ENCODE data around the gene HOXA1. TPM values are rescaled to one million over a fixed set of nuclear protein-coding genes. Genes with fewer than 3 reads are reported as not detected.

Gene HOXA1
- total RNA-seq, 2 experiments from 2014 or later: 0.12 to 0.14 TPM

Other genes with a start within 250 kb of the HOXA1 start
- gene SKAP2, start 231.4 kb downstream of the HOXA1 start, total RNA-seq: 10 to 100 TPM in 1 of 2 experiments, 1 to 10 TPM in 1; 7.8 to 10.4 TPM
- not detected for gene HOXA2, start 6.7 kb upstream of the HOXA1 start, total RNA-seq
- gene HOXA4, start 34.8 kb upstream of the HOXA1 start, total RNA-seq: under 1 TPM in 1 of 2 experiments, not detected in 1; 0.25 TPM
- gene HOXA5, start 47.7 kb upstream of the HOXA1 start, total RNA-seq: not detected
- gene HOXA6, start 51.8 kb upstream of the HOXA1 start, total RNA-seq: not detected
- gene HOXA3, start 56.6 kb upstream of the HOXA1 start, total RNA-seq: not detected
- gene HOXA7, start 60.7 kb upstream of the HOXA1 start, total RNA-seq: not detected
- gene HOXA9, start 69.5 kb upstream of the HOXA1 start, total RNA-seq: not detected
- not detected for gene HOXA10, start 78.3 kb upstream of the HOXA1 start, total RNA-seq
- gene HOXA11, start 89.2 kb upstream of the HOXA1 start, total RNA-seq: not detected
- gene HOXA13, start 104.1 kb upstream of the HOXA1 start, total RNA-seq: not detected
- gene EVX1, start 146.8 kb upstream of the HOXA1 start, total RNA-seq: not detected

Data from activated CD4-positive, alpha-beta T cell treated with anti-CD3 and anti-CD28 coated beads for 36 hours (primary cell).